Measurements from ENCODE around the gene ACOT8.

ACOT8 gene

GRCh38 chr20:45850926-45851325 lies 6.3 kb downstream of the ACOT8 start:
- no peak for TF ChIP-seq CSRNP3 (CRISPR knock-in tag; IDR thresholded peaks at IDR 0.05)
- TF ChIP-seq GLIS3 (CRISPR knock-in tag; IDR thresholded peaks at IDR 0.05): no peak
- no peak for TF ChIP-seq POU6F1 (CRISPR knock-in tag; IDR thresholded peaks at IDR 0.05; ENCODE audit: borderline replicate concordance, low read depth)
- no peak for TF ChIP-seq ZNF8 (CRISPR knock-in tag; IDR thresholded peaks at IDR 0.05)
- TF ChIP-seq SNAI2 (CRISPR knock-in tag; IDR thresholded peaks at IDR 0.05): no peak
- no peak for TF ChIP-seq ESRRG (CRISPR knock-in tag; IDR thresholded peaks at IDR 0.05)
- TF ChIP-seq ZC3H10 (CRISPR knock-in tag; IDR thresholded peaks at IDR 0.05): no peak
- no peak for TF ChIP-seq CSDC2 (CRISPR knock-in tag; IDR thresholded peaks at IDR 0.05)
- no peak for TF ChIP-seq RARB (CRISPR knock-in tag; IDR thresholded peaks at IDR 0.05)
- no peak for TF ChIP-seq PATZ1 (CRISPR knock-in tag; IDR thresholded peaks at IDR 0.05; ENCODE audit: borderline replicate concordance)
- no peak for TF ChIP-seq BACH2 (CRISPR knock-in tag; IDR thresholded peaks at IDR 0.05; ENCODE audit: borderline replicate concordance)
- no peak for TF ChIP-seq TSHZ2 (CRISPR knock-in tag; IDR thresholded peaks at IDR 0.05)
- no peak for TF ChIP-seq ZNF565 (CRISPR knock-in tag; conservative IDR thresholded peaks at IDR 0.05; ENCODE audit: low read depth)
- no peak for TF ChIP-seq TOX (CRISPR knock-in tag; IDR thresholded peaks at IDR 0.05; ENCODE audit: borderline replicate concordance)
- TF ChIP-seq CREB5 (CRISPR knock-in tag; IDR thresholded peaks at IDR 0.05; ENCODE audit: low read depth): no peak
- TF ChIP-seq ISL1 (CRISPR knock-in tag; IDR thresholded peaks at IDR 0.05): no peak
- TF ChIP-seq ARNTL (CRISPR knock-in tag; IDR thresholded peaks at IDR 0.05; ENCODE audit: borderline replicate concordance, low read depth): no peak
- no peak for TF ChIP-seq OSR1 (CRISPR knock-in tag; IDR thresholded peaks at IDR 0.05)
- no peak for TF ChIP-seq ZFP30 (CRISPR knock-in tag; IDR thresholded peaks at IDR 0.05)
- no peak for TF ChIP-seq TCF4 (CRISPR knock-in tag; IDR thresholded peaks at IDR 0.05; ENCODE audit: borderline replicate concordance)
- ATAC-seq: no peak

GRCh38 chr20:45850238-45850637 lies 7.0 kb downstream of the ACOT8 start:
- ATAC-seq: no peak
- TF ChIP-seq RARB (CRISPR knock-in tag; IDR thresholded peaks at IDR 0.05) (no peak), CSRNP3 (CRISPR knock-in tag; IDR thresholded peaks at IDR 0.05) (no peak), ISL1 (CRISPR knock-in tag; IDR thresholded peaks at IDR 0.05) (no peak), GLIS3 (CRISPR knock-in tag; IDR thresholded peaks at IDR 0.05) (no peak)

All from SK-N-SH treated with all-trans-retinoic acid at 6 μM for 48 hours (cell line).